ENCODE results near the gene AUH. TPM values are rescaled to one million over a fixed set of nuclear protein-coding genes. Genes with fewer than 3 reads are reported as not detected.

AUH gene
- polyA plus RNA-seq, 1 donor from 2014 or later = 42.6 TPM

DNA sequence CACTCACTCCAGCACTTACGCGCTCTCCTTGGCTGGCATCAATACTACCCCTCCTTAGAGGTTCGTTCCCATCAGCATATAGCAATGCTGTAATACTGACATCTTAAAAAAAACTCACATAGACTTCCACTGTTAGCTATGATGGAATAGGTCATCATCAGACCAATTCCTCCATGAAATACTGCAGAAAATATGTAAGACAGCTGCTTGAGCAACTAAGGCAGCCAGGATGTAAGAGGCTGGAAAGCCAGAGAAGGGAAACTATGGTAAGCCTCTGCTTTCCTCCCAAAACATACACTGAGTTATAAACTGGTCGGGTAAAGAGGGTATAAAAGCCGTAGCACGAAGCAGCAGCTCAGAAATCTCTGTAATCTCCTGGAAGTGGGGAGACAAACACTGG lies 33.5 kb downstream of the AUH start:
- H2AFZ ChIP-seq (ENCODE audit: low read depth, low read length) = no peak overlapping the region
- H3F3A ChIP-seq (ENCODE audit: insufficient read depth, low read length, poor library complexity, severe bottlenecking) = no peaks in the 10 kb centered on the region
- no peak overlapping the region for H3K4me2 ChIP-seq (ENCODE audit: low read length)
- H3K36me3 ChIP-seq (ENCODE audit: insufficient read depth, low read length) = no peaks in the 10 kb centered on the region
- TF ChIP-seq EZH2 (IDR thresholded peaks at IDR 0.05; ENCODE audit: borderline replicate concordance, insufficient read depth, low read length, poor library complexity, severe bottlenecking) = no peak
- TF ChIP-seq SMC3 (conservative IDR thresholded peaks at IDR 0.05; ENCODE audit: poor library complexity) = no peak
- no peak for TF ChIP-seq EP300 (conservative IDR thresholded peaks at IDR 0.05; ENCODE audit: poor library complexity, severe bottlenecking)
- no peak for TF ChIP-seq POLR2AphosphoS5 (IDR thresholded peaks at IDR 0.05)
- TF ChIP-seq MXI1 (conservative IDR thresholded peaks at IDR 0.05; ENCODE audit: poor library complexity, severe bottlenecking) = no peak
- TF ChIP-seq, protein P1, sequence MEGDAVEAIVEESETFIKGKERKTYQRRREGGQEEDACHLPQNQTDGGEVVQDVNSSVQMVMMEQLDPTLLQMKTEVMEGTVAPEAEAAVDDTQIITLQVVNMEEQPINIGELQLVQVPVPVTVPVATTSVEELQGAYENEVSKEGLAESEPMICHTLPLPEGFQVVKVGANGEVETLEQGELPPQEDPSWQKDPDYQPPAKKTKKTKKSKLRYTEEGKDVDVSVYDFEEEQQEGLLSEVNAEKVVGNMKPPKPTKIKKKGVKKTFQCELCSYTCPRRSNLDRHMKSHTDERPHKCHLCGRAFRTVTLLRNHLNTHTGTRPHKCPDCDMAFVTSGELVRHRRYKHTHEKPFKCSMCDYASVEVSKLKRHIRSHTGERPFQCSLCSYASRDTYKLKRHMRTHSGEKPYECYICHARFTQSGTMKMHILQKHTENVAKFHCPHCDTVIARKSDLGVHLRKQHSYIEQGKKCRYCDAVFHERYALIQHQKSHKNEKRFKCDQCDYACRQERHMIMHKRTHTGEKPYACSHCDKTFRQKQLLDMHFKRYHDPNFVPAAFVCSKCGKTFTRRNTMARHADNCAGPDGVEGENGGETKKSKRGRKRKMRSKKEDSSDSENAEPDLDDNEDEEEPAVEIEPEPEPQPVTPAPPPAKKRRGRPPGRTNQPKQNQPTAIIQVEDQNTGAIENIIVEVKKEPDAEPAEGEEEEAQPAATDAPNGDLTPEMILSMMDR (IDR thresholded peaks at IDR 0.05; ENCODE audit: poor library complexity, severe bottlenecking) = no peak
- TF ChIP-seq TAF1 (IDR thresholded peaks at IDR 0.05; ENCODE audit: low read depth) = no peak
- TF ChIP-seq RAD21 (conservative IDR thresholded peaks at IDR 0.05) = no peak
- no peaks in the 10 kb centered on the region for H4K20me1 ChIP-seq (ENCODE audit: insufficient read depth)
- H3K27ac ChIP-seq (ENCODE audit: low read length) = no peak overlapping the region
- H3K9ac ChIP-seq (ENCODE audit: low read length) = no peak overlapping the region
- H3K9me3 ChIP-seq (ENCODE audit: low read length) = no peaks in the 10 kb centered on the region
- no peaks in the 10 kb centered on the region for H3K79me2 ChIP-seq (replicated peaks; ENCODE audit: insufficient read depth, low read length)
- H3K4me3 ChIP-seq (ENCODE audit: low read length) = no peak overlapping the region
- no peaks in the 10 kb centered on the region for H3K27me3 ChIP-seq (ENCODE audit: insufficient read depth, low read depth, low read length)
- no peaks in the 10 kb centered on the region for H3K9me2 ChIP-seq (ENCODE audit: insufficient read depth, low read length)

DNA sequence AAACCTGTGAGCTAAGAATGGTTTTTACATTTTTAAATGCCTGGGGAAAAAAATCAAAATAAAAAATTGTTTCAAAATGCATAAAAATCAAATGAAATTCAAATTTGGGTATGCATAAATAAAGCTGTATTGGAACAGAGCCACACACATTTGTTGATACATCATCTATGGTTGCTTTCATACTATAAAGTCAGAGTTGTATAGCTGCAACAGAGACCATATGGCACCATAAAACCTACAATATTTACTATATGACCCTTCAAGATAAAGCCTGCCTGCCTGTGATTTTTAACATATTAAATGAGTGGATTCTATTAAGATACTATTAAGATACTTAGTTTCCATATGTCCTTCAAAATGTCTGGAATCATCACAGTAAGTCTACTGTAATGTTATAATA lies 40.0 kb downstream of the AUH start:
- Histone ChIP-seq H3K9me2 (ENCODE audit: insufficient read depth, low read length) (no peaks in the 10 kb centered on the region), H3K4me2 (ENCODE audit: low read length) (no peak overlapping the region), H3K36me3 (ENCODE audit: insufficient read depth, low read length) (no peaks in the 10 kb centered on the region), H3K9me3 (ENCODE audit: low read length) (no peaks in the 10 kb centered on the region), H3K79me2 (replicated peaks; ENCODE audit: insufficient read depth, low read length) (no peaks in the 10 kb centered on the region), H3K27me3 (ENCODE audit: insufficient read depth, low read depth, low read length) (no peaks in the 10 kb centered on the region), H3K9ac (ENCODE audit: low read length) (no peak overlapping the region), H3F3A (ENCODE audit: insufficient read depth, low read length, poor library complexity, severe bottlenecking) (no peaks in the 10 kb centered on the region), H3K27ac (ENCODE audit: low read length) (no peak overlapping the region), H4K20me1 (ENCODE audit: insufficient read depth) (no peaks in the 10 kb centered on the region), H3K4me3 (ENCODE audit: low read length) (no peak overlapping the region), H2AFZ (ENCODE audit: low read depth, low read length) (no peak overlapping the region)
- TF ChIP-seq POLR2AphosphoS5 (IDR thresholded peaks at IDR 0.05) (no peak), TAF1 (IDR thresholded peaks at IDR 0.05; ENCODE audit: low read depth) (no peak)
- TF ChIP-seq, protein P1 (IDR thresholded peaks at IDR 0.05; ENCODE audit: poor library complexity, severe bottlenecking) = no peak

DNA sequence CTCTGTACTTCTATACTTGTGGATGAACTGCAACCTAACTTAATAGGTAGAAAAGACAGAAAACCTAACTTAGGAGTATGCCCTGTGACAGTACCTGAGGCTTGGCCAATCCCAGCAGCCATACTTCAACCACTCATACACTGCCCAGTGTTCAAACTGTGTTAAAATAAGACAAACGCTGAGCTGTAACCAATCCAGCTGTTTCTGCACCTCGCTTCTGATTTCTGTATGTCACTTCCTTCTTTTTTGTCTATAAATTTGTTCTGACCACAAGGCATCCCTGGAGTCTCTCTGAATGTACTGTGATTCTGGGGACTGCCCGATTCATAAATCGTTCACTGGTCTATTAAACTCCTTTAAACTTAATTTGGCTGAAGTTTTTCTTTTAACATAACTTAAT lies 41.4 kb downstream of the AUH start:
- Histone ChIP-seq H3K4me2 (ENCODE audit: low read length) (no peak overlapping the region), H3K9ac (ENCODE audit: low read length) (no peak overlapping the region), H3K36me3 (ENCODE audit: insufficient read depth, low read length) (no peaks in the 10 kb centered on the region), H4K20me1 (ENCODE audit: insufficient read depth) (no peaks in the 10 kb centered on the region), H3F3A (ENCODE audit: insufficient read depth, low read length, poor library complexity, severe bottlenecking) (no peaks in the 10 kb centered on the region), H3K27ac (ENCODE audit: low read length) (no peak overlapping the region), H3K9me3 (ENCODE audit: low read length) (no peaks in the 10 kb centered on the region), H3K9me2 (ENCODE audit: insufficient read depth, low read length) (no peaks in the 10 kb centered on the region), H3K4me3 (ENCODE audit: low read length) (no peak overlapping the region), H3K27me3 (ENCODE audit: insufficient read depth, low read depth, low read length) (no peaks in the 10 kb centered on the region), H2AFZ (ENCODE audit: low read depth, low read length) (no peak overlapping the region), H3K79me2 (replicated peaks; ENCODE audit: insufficient read depth, low read length) (no peaks in the 10 kb centered on the region)
- TF ChIP-seq MXI1 (conservative IDR thresholded peaks at IDR 0.05; ENCODE audit: poor library complexity, severe bottlenecking) (no peak), POLR2AphosphoS5 (IDR thresholded peaks at IDR 0.05) (no peak)
- TF ChIP-seq, protein P2, sequence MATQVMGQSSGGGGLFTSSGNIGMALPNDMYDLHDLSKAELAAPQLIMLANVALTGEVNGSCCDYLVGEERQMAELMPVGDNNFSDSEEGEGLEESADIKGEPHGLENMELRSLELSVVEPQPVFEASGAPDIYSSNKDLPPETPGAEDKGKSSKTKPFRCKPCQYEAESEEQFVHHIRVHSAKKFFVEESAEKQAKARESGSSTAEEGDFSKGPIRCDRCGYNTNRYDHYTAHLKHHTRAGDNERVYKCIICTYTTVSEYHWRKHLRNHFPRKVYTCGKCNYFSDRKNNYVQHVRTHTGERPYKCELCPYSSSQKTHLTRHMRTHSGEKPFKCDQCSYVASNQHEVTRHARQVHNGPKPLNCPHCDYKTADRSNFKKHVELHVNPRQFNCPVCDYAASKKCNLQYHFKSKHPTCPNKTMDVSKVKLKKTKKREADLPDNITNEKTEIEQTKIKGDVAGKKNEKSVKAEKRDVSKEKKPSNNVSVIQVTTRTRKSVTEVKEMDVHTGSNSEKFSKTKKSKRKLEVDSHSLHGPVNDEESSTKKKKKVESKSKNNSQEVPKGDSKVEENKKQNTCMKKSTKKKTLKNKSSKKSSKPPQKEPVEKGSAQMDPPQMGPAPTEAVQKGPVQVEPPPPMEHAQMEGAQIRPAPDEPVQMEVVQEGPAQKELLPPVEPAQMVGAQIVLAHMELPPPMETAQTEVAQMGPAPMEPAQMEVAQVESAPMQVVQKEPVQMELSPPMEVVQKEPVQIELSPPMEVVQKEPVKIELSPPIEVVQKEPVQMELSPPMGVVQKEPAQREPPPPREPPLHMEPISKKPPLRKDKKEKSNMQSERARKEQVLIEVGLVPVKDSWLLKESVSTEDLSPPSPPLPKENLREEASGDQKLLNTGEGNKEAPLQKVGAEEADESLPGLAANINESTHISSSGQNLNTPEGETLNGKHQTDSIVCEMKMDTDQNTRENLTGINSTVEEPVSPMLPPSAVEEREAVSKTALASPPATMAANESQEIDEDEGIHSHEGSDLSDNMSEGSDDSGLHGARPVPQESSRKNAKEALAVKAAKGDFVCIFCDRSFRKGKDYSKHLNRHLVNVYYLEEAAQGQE (IDR thresholded peaks at IDR 0.05; ENCODE audit: borderline replicate concordance) = no peak
